Activated T-cell treated with anti-CD3 and anti-CD28 coated beads, Interleukin-2, amount 50 U/mL, for 4 hours (primary cell): Measurements from ENCODE around the gene PRSS21. TPM values are rescaled to one million over a fixed set of nuclear protein-coding genes. Genes with fewer than 3 reads are reported as not detected.

Experiments
- ATAC-seq, 2 donors: fragments of 200-7000 bp; cut with Tn5 transposase; one replicate each; pipeline ENCODE4 v1.10.0; 2021
- DNase-seq: peaks from one replicate; pipeline ENCODE4 v3.0.0-alpha.2; 2020
- H3K27me3 Mint-ChIP-seq: one replicate; pipeline ENCODE4 v1.8.0; 2021; ENCODE audit warnings: low read depth, mixed read lengths
- H3K36me3 Mint-ChIP-seq: one replicate; pipeline ENCODE4 v1.8.0; 2022; ENCODE audit warnings: mixed read lengths; ENCODE audit not compliant: insufficient read depth
- H3K4me1 Mint-ChIP-seq: one replicate; pipeline ENCODE4 v1.8.0; 2021; ENCODE audit warnings: low read depth, mixed read lengths
- H3K4me3 Mint-ChIP-seq: one replicate; pipeline ENCODE4 v1.8.0; 2021; ENCODE audit warnings: mild to moderate bottlenecking, moderate library complexity, mixed read lengths
- H3K9me3 Mint-ChIP-seq: one replicate; pipeline ENCODE4 v1.8.0; 2021; ENCODE audit warnings: mixed read lengths
- total RNA-seq, 3 donors: library from RNA; stranded (reverse); gene quantifications; one replicate each; pipeline ENCODE4 v1.2.1, GENCODE V29; 2021

Gene PRSS21, protein sequence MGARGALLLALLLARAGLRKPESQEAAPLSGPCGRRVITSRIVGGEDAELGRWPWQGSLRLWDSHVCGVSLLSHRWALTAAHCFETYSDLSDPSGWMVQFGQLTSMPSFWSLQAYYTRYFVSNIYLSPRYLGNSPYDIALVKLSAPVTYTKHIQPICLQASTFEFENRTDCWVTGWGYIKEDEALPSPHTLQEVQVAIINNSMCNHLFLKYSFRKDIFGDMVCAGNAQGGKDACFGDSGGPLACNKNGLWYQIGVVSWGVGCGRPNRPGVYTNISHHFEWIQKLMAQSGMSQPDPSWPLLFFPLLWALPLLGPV
- total RNA-seq: 10 to 100 TPM in 2 of 3 donors, 1 to 10 TPM in 1; 8.9 to 16.1 (median 13.2) TPM

DNA sequence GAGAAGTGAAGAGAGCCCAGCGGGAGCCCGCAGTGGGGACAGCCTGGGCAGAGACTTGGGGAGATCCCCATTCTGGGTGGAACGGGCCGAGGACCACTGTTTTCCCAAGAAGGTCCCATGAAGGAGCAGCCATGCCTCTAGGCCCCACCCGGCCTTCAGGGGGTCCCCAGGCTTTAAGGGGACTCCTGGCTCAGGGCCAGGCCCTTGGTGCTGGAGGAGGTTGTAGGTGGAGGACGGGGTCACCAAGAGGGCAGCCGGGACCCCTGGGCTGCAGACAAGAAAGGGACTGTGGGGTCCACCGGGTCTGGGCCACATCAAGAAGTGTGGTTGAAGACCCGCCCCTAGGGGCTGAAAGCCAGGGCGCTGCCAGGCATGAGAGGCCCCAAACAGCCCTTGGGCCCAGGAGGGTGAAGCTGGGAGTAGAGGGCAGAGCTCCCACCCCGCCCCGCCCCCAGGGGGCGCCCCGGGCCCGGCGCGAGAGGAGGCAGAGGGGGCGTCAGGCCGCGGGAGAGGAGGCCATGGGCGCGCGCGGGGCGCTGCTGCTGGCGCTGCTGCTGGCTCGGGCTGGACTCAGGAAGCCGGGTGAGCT is at the start of gene PRSS21:
TSS of gene PRSS21 (plus strand) at position 487 of the 589 bp plus-strand sequence. CDS start at position 519, 32 bp downstream.
- Mint-ChIP-seq H3K4me3 (peak within 1 kb of the TSS; percentile 46), H3K27me3 (peaks cover 5% of the 10 kb centered on the region), H3K9me3 (no peaks in the 10 kb centered on the region), H3K36me3 (no peaks in the 10 kb centered on the region), H3K4me1 (no peaks in the 10 kb centered on the region)
- ATAC-seq: peak; percentile 77 to 80
- peak; percentile 32 for DNase-seq

- peaks cover 58% of the 10 kb centered on the region for H3K36me3 Mint-ChIP-seq
- peaks cover 13% of the 10 kb centered on the region for H3K4me1 Mint-ChIP-seq
- H3K9me3 Mint-ChIP-seq: no peaks in the 10 kb centered on the region
- DNase-seq (no peak), ATAC-seq (no peak)
- no peaks in the 10 kb centered on the region for H3K27me3 Mint-ChIP-seq
- no peak overlapping the region for H3K4me3 Mint-ChIP-seq
Observed at GRCh38 chr16:2767891-2768290, 49.1 kb upstream of the PRSS21 start.

DNA sequence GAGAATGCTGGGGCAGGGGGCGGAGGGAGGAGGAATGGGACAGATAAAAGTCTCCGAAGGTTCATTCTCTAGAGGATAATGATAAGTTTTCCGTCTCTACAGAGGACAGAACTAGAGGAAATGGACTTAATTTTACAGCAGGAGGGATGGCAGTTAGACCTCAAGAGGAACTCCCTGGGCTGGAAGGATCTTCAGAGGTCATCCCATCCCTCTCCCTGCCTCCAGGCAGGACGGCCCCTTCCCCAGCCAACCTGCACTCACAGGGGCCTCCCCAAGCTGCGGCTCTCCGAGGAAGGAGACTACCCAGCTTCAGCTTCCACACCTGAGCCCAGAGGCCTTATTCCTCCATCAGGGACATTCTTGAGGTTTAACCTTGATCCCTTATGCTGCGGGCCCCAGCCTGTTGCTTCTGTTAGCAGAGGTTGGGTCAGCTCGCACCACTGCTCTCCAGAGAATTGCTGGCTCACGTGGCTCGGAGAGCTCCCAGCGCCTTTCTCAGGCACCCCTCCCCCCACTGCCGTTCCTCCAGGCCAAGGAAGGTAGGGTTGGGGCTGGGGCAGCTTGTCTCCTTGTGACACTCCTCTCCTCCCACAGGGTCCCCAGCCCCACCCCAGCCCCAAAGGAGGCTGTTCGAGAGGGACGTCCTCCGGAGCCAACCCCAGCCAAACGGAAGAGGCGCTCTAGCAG is 48.5 kb upstream of the PRSS21 start:
- peaks cover 13% of the 10 kb centered on the region for H3K4me1 Mint-ChIP-seq
- no peaks in the 10 kb centered on the region for H3K9me3 Mint-ChIP-seq
- no peak for DNase-seq
- peaks cover 51% of the 10 kb centered on the region for H3K36me3 Mint-ChIP-seq
- H3K4me3 Mint-ChIP-seq: no peak overlapping the region
- no peaks in the 10 kb centered on the region for H3K27me3 Mint-ChIP-seq
- no peak for ATAC-seq

DNA sequence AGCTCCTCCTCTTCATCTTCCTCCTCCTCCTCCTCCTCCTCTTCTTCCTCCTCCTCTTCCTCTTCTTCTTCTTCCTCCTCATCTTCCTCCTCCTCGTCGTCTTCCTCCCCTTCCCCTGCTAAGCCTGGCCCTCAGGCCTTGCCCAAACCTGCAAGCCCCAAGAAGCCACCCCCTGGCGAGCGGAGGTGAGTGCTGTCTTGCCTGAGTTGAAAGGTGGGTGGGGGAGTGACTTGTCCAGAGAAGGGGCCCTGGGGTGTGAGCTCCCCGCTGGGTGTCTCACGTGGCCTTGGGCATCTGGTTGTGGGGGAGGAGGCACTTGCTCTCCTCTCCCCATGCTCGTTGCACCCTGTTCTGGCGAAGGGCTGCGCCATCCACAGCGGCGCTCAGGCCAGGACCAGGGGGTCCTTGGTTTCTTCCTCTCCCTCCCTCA is 47.9 kb upstream of the PRSS21 start:
- Mint-ChIP-seq H3K9me3 (no peaks in the 10 kb centered on the region), H3K36me3 (peaks cover 46% of the 10 kb centered on the region), H3K4me3 (no peak overlapping the region), H3K27me3 (no peaks in the 10 kb centered on the region), H3K4me1 (peaks cover 13% of the 10 kb centered on the region)
- DNase-seq: no peak
- no peak for ATAC-seq

GRCh38 chr16:2769675-2770056 is 47.4 kb upstream of the PRSS21 start:
- no peaks in the 10 kb centered on the region for H3K27me3 Mint-ChIP-seq
- H3K4me1 Mint-ChIP-seq: peaks cover 13% of the 10 kb centered on the region
- H3K36me3 Mint-ChIP-seq: peaks cover 41% of the 10 kb centered on the region
- H3K9me3 Mint-ChIP-seq: no peaks in the 10 kb centered on the region
- DNase-seq (no peak), ATAC-seq (no peak)
- H3K4me3 Mint-ChIP-seq: no peak overlapping the region

DNA sequence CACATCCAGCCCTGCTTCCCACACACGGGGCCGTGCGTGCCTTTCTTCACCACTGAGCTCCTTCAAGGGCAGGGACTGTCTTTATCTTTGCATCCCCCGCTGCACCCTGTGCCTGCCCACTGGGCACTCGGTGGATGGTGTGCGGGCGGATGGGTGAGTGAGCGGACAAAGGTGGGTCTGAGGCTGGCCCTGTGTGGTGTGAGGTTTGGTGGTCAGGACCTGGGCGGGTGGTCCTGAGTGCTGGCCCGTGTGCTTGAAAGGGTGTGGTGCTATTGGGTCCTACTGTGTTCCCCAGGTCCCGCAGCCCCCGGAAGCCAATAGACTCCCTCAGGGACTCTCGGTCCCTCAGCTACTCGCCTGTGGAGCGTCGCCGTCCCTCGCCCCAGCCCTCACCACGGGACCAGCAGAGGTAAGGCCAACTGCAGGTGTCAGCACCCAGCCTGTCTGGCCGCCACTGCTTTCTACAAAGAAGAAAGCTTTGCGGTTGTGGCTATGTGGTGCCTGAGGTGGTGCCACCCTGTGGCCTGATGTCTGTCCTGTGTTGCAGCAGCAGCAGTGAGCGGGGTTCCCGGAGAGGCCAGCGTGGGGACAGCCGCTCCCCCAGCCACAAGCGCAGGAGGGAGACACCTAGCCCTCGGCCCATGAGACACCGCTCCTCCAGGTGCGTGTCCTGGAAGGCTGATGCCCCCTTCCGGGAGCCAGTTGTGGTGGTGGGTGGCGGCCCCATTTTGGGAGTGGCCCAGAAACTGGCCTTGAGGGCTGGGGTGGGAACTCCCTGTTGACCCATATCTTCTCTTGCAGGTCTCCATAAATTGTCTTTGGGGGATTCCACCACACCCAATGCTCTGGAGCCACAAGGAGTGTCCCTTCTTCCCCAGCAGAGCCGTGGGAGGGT is 46.7 kb upstream of the PRSS21 start:
- no peaks in the 10 kb centered on the region for H3K9me3 Mint-ChIP-seq
- no peaks in the 10 kb centered on the region for H3K27me3 Mint-ChIP-seq
- peaks cover 39% of the 10 kb centered on the region for H3K36me3 Mint-ChIP-seq
- H3K4me3 Mint-ChIP-seq: no peak overlapping the region
- ATAC-seq (peak; percentile 18 to 21), DNase-seq (no peak)
- peaks cover 14% of the 10 kb centered on the region for H3K4me1 Mint-ChIP-seq

DNA sequence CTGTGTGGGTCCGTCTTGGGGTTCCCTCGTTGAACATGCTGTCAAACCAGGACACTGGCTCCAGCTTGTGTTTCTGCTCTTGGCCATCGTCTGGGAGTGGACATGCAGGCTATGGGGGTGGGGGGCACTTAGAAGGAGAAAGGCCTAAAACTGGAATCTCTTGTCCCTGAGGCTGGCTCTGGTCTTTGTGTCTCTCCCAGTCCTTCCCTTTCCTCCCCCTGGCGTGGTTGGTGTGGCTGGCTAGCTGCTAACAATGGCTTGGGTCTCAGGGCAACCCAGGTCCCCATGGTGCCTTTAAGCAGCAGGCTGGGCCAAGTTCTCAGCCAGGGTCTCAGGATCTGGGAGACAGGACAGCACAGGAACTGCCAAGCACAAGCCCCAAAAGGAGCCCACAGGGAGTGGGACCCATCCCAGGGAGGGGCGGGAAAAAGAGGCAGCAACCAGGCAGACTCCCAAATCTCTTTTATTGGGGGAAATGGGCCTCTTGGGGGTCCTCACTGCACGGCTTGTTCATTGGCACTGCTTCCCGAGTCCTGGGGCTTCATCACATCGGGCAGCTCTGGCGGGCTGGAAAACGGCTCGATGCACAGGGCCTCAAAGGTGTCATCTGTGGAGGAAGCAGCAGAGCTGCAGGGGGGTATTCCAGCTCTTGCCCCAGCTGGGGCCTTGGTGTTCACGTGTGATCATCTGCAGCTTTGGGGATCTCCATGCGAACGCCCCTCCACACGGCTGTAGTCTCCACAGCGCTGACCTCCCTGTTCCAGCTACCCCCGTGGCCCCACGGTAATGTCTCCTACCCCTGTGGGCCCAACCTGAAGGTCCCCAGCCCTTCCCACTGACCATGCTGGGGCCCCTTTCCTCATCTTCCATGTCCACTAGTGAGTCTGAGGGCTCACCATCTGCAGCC is 45.3 kb upstream of the PRSS21 start:
- peaks cover 30% of the 10 kb centered on the region for H3K36me3 Mint-ChIP-seq

GRCh38 chr16:2773188-2773968 is 43.7 kb upstream of the PRSS21 start:
- no peak overlapping the region for H3K4me3 Mint-ChIP-seq
- DNase-seq (no peak), ATAC-seq (no peak)
- peaks cover 28% of the 10 kb centered on the region for H3K4me1 Mint-ChIP-seq
- H3K27me3 Mint-ChIP-seq: no peaks in the 10 kb centered on the region
- no peaks in the 10 kb centered on the region for H3K9me3 Mint-ChIP-seq
- peaks cover 22% of the 10 kb centered on the region for H3K36me3 Mint-ChIP-seq

More for the DNA sequence above, 45.3 kb upstream of the PRSS21 start:
- ATAC-seq (no peak), DNase-seq (no peak)
- Mint-ChIP-seq H3K9me3 (no peaks in the 10 kb centered on the region), H3K27me3 (no peaks in the 10 kb centered on the region), H3K4me3 (no peak overlapping the region), H3K4me1 (peaks cover 26% of the 10 kb centered on the region)

GRCh38 chr16:2774161-2774891 is 42.7 kb upstream of the PRSS21 start:
- no peaks in the 10 kb centered on the region for H3K27me3 Mint-ChIP-seq
- no peak overlapping the region for H3K4me3 Mint-ChIP-seq
- peaks cover 22% of the 10 kb centered on the region for H3K36me3 Mint-ChIP-seq
- ATAC-seq: no peak
- no peaks in the 10 kb centered on the region for H3K9me3 Mint-ChIP-seq
- H3K4me1 Mint-ChIP-seq: peaks cover 34% of the 10 kb centered on the region
- DNase-seq: no peak

DNA sequence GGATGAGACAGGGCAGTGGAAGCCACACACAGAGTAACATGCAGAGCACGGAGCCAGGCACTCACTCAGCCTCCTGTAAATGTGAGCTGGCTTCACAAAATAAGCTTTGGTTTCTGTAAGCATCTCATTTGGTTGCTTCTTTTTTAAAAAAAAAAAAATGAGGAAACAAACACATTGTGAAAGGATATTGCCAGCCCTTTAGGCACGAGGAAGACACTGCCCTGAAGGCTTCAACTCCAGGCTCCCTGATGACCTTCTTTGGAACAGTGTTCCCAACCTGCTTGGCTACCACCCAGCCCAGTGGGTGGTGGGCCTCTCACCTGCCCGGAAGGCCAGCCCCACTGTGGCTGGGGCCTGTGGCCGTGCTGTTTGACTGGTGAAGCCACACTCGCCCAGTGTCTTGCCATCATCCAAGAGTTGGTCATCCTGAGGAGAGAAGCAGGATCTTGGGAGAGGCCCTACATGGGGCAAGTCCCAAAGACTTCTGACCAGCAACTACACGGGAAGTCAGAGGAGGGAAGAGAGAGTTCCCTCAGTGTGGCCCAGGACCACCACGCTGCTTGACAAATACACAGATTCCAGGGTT is 41.8 kb upstream of the PRSS21 start:
- peaks cover 16% of the 10 kb centered on the region for H3K36me3 Mint-ChIP-seq
- no peak for ATAC-seq
- peaks cover 30% of the 10 kb centered on the region for H3K4me1 Mint-ChIP-seq
- no peaks in the 10 kb centered on the region for H3K9me3 Mint-ChIP-seq
- no peak for DNase-seq
- no peaks in the 10 kb centered on the region for H3K27me3 Mint-ChIP-seq
- H3K4me3 Mint-ChIP-seq: peak overlapping the region; percentile 95

DNA sequence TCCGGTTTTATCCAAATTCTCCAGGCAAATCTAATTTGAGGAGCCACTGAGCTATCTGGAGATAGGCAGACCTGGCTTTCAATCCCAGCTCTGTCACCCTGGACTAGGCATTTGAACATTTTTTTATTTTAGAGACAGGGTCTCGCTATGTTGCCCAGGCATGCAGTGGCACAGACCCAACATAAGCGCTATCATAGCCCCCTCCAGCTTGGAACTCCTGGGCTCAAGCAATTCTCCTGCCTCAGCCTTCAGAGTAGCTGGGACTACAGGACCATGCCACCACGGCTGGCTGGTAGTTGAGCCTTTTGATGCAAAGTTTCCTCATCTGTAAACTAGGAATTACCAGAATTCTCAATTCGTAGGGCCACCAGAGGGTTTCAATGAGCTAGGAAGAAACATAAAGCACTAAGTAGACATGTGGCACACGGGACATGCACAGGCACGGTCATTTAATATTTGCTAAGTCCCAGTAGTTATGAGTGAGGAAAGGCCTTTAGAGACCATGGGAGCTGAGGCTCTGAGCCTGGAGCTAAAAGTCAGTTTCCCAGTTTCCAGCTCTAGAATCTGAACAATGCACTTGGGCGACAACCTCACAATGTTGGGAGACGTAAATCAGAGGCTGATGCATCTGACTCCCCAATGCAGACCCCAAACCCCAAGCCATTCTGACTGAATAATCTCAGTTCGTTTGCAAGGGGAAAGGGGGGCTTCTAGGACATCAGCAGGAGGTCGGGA is 41.1 kb upstream of the PRSS21 start:
- H3K27me3 Mint-ChIP-seq: no peaks in the 10 kb centered on the region
- H3K4me3 Mint-ChIP-seq: peak overlapping the region; percentile 95
- no peak for DNase-seq
- H3K4me1 Mint-ChIP-seq: peaks cover 32% of the 10 kb centered on the region
- no peaks in the 10 kb centered on the region for H3K9me3 Mint-ChIP-seq
- ATAC-seq: no peak
- H3K36me3 Mint-ChIP-seq: peaks cover 12% of the 10 kb centered on the region
